Osteocyte (in vitro differentiated cells): Measurements from ENCODE around the gene CALML3. TPM values are rescaled to one million over a fixed set of nuclear protein-coding genes. Genes with fewer than 3 reads are reported as not detected.

Experiments used
- DNase-seq: peaks from one replicate; pipeline ENCODE4 v3.0.0; 2021; ENCODE audit warnings: mixed read lengths; ENCODE audit not compliant: unreplicated experiment; ENCODE audit errors: extremely low spot score
- H3K27ac Mint-ChIP-seq: one replicate; pipeline ENCODE4 v1.8.0; 2021; ENCODE audit warnings: mild to moderate bottlenecking, mixed read lengths; ENCODE audit not compliant: unreplicated experiment
- H3K27me3 Mint-ChIP-seq: one replicate; pipeline ENCODE4 v1.8.0; 2021; ENCODE audit warnings: mixed read lengths; ENCODE audit not compliant: unreplicated experiment
- H3K36me3 Mint-ChIP-seq: one replicate; pipeline ENCODE4 v1.8.0; 2021; ENCODE audit warnings: mixed read lengths; ENCODE audit not compliant: unreplicated experiment
- H3K4me1 Mint-ChIP-seq: one replicate; pipeline ENCODE4 v1.8.0; 2021; ENCODE audit warnings: mixed read lengths; ENCODE audit not compliant: unreplicated experiment
- H3K4me3 Mint-ChIP-seq: one replicate; pipeline ENCODE4 v1.8.0; 2021; ENCODE audit warnings: mild to moderate bottlenecking, moderate library complexity, mixed read lengths; ENCODE audit not compliant: unreplicated experiment
- H3K9me3 Mint-ChIP-seq: one replicate; pipeline ENCODE4 v1.8.0; 2021; ENCODE audit warnings: mixed read lengths; ENCODE audit not compliant: unreplicated experiment
- CTCF ChIP-seq: fragments of 200-600 bp; sonication (generic); IDR thresholded peaks from 2 replicates; pipeline ENCODE4 v1.5.0; 2021; ENCODE audit warnings: antibody characterized with exemption, mild to moderate bottlenecking, moderate library complexity
- total RNA-seq: library from RNA; stranded (reverse); gene quantifications from 2 replicates; pipeline ENCODE4 v1.2.1, GENCODE V29; 2021

The CALML3 gene
- total RNA-seq, 1 donor from 2014 or later: not detected

DNA sequence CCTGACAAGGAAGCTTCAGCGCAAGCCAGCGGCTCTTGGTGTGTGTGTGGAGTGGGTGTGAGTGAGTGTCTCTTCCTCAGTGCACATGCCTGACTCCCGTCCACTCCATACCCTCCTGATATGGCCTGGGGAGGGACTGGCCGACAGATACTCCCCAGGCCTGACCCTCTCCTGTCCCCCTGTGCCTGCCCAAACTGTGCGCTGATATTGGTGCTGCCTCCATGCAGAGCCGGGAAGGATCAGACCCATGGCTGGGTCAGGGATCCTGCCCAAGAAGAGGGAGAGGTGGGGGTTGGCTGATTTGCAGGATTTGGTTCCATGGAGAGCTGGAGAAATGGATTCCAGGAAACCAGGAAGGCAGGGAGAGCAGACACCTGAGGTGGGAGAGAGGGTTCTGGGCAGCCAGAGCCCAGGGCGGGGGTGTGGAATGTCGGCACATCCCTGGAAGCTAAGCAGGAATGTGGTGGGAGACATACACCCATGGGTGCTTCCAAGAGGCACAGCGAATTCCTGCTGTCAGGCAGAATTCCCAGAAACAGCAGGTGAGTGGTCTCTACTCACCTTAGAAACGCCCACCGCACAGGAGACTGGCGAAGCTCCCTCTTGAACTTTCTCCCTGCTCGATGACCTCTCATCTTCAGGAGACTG lies 31.7 kb upstream of the CALML3 start:
- H3K27me3 Mint-ChIP-seq: no peaks in the 10 kb centered on the region
- H3K4me1 Mint-ChIP-seq: peaks cover 4% of the 10 kb centered on the region
- no peak for TF ChIP-seq CTCF
- H3K9me3 Mint-ChIP-seq: no peaks in the 10 kb centered on the region
- H3K27ac Mint-ChIP-seq: no peak overlapping the region
- DNase-seq: no peak
- no peak overlapping the region for H3K4me3 Mint-ChIP-seq
- H3K36me3 Mint-ChIP-seq: no peaks in the 10 kb centered on the region

GRCh38 chr10:5493691-5494090 lies 31.1 kb upstream of the CALML3 start:
- DNase-seq: no peak
- H3K9me3 Mint-ChIP-seq: no peaks in the 10 kb centered on the region
- no peak overlapping the region for H3K27ac Mint-ChIP-seq
- peaks cover 4% of the 10 kb centered on the region for H3K4me1 Mint-ChIP-seq
- no peak for TF ChIP-seq CTCF
- H3K27me3 Mint-ChIP-seq: no peaks in the 10 kb centered on the region
- no peak overlapping the region for H3K4me3 Mint-ChIP-seq
- H3K36me3 Mint-ChIP-seq: no peaks in the 10 kb centered on the region

DNA sequence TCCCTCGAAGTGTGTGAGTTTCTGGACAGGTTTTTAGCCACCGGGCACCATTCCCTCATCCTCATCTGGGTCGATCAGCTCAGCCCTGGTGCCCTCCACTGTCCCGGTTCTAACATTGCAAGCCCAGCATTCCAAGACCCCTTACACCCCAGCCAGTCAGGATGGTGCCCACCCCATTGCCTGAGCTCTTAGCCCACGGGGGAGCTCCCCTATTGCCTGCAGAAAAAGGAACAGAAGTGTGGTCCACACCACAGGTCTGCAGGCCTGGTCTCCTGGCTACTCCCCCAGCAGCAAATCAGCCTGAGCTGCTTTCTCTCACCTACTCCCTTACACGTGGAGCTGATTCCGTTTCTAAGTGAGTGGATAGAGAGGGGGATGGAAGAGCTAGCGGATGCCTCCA lies 30.1 kb upstream of the CALML3 start:
- H3K4me1 Mint-ChIP-seq: peaks cover 6% of the 10 kb centered on the region
- no peaks in the 10 kb centered on the region for H3K9me3 Mint-ChIP-seq
- H3K36me3 Mint-ChIP-seq: no peaks in the 10 kb centered on the region
- DNase-seq: no peak
- no peak for TF ChIP-seq CTCF
- no peak overlapping the region for H3K27ac Mint-ChIP-seq
- no peak overlapping the region for H3K4me3 Mint-ChIP-seq
- H3K27me3 Mint-ChIP-seq: no peaks in the 10 kb centered on the region

- no peak overlapping the region for H3K27ac Mint-ChIP-seq
- no peak overlapping the region for H3K4me3 Mint-ChIP-seq
- H3K27me3 Mint-ChIP-seq: peaks cover 16% of the 10 kb centered on the region
- peaks cover 6% of the 10 kb centered on the region for H3K4me1 Mint-ChIP-seq
- no peak for DNase-seq
- no peak for TF ChIP-seq CTCF
- H3K9me3 Mint-ChIP-seq: no peaks in the 10 kb centered on the region
- no peaks in the 10 kb centered on the region for H3K36me3 Mint-ChIP-seq
Measured at GRCh38 chr10:5496261-5497250, 28.2 kb upstream of the CALML3 start.

GRCh38 chr10:5497289-5497688 lies 27.5 kb upstream of the CALML3 start:
- Mint-ChIP-seq H3K36me3 (no peaks in the 10 kb centered on the region), H3K4me3 (no peak overlapping the region), H3K27ac (no peak overlapping the region), H3K27me3 (peaks cover 21% of the 10 kb centered on the region), H3K4me1 (peaks cover 6% of the 10 kb centered on the region), H3K9me3 (no peaks in the 10 kb centered on the region)
- TF ChIP-seq CTCF: no peak
- DNase-seq: no peak
